HEK293 (cell line): ENCODE data around the gene DDIAS.
A peak's percentile ranks its signal among the peaks of the same experiment; 100 is the strongest.

Experiments used
- CTCF ChIA-PET: fragments of 350-600 bp; formaldehyde crosslinking; extraction: SDS; loops from one replicate; lab custom pipeline; 2021; ENCODE audit warnings: antibody characterized with exemption; lab: Yijun Ruan, JAX
- POLR2A ChIA-PET: fragments of 300-600 bp; formaldehyde crosslinking; extraction: SDS; loops from one replicate; lab custom pipeline; 2020; ENCODE audit warnings: antibody characterized with exemption, inconsistent platforms; lab: Yijun Ruan, JAX
- H3K27ac ChIP-seq: fragments of 200-500 bp; sonication (Bioruptor generic); 2 replicates; pipeline ENCODE4 v1.5.1; 2014; ENCODE audit warnings: low read depth, low read length, control low read depth, inconsistent platforms; ENCODE audit errors: extremely low read depth
- H3K36me3 ChIP-seq, 2 experiments: fragments of 200-500 bp in 1 of 2; sonication (Bioruptor generic) in 1 of 2; 1 replicate in 1 of 2; 2 replicates in 1 of 2; pipeline ENCODE4 v1.5.1; 2014 to 2017; ENCODE audit warnings: inconsistent platforms in 2 of 2, low read length in 2 of 2; ENCODE audit not compliant: control insufficient read depth in 2 of 2, insufficient read depth in 1 of 2
- H3K4me1 ChIP-seq: fragments of 200-500 bp; sonication (Bioruptor generic); 2 replicates; pipeline ENCODE4 v1.5.1; 2014; ENCODE audit warnings: mild to moderate bottlenecking, low read length, inconsistent platforms; ENCODE audit not compliant: control insufficient read depth, insufficient read depth
- H3K4me3 ChIP-seq: 2 replicates; pipeline ENCODE4 v1.5.1; 2011; ENCODE audit warnings: low read depth, mild to moderate bottlenecking, control low read depth, low read length, moderate library complexity
- H3K9me3 ChIP-seq: fragments of 200-500 bp; sonication (Bioruptor generic); 2 replicates; pipeline ENCODE4 v1.5.1; 2014; ENCODE audit warnings: low read depth, low read length, inconsistent platforms; ENCODE audit not compliant: control insufficient read depth, insufficient read depth
- BCL11A ChIP-seq: fragments of 450-650 bp; formaldehyde crosslinking; IDR thresholded peaks from 2 replicates; pipeline ENCODE4 v1.5.1; 2016; ENCODE audit warnings: low read depth, missing biosample characterization, missing genetic modification characterization
- FEZF1 ChIP-seq: fragments of 450-650 bp; formaldehyde crosslinking; IDR thresholded peaks from 2 replicates; pipeline ENCODE4 v1.5.1; 2016; ENCODE audit warnings: missing biosample characterization, missing genetic modification characterization
- GLI4 ChIP-seq: fragments of 450-650 bp; formaldehyde crosslinking; IDR thresholded peaks from 2 replicates; pipeline ENCODE4 v1.5.1; 2016; ENCODE audit warnings: missing biosample characterization, missing genetic modification characterization
- GLIS1 ChIP-seq: fragments of 450-650 bp; formaldehyde crosslinking; IDR thresholded peaks from 2 replicates; pipeline ENCODE4 v1.5.1; 2016; ENCODE audit warnings: missing biosample characterization, missing genetic modification characterization
- HOXC10 ChIP-seq: sonication (generic); formaldehyde crosslinking; IDR thresholded peaks from 2 replicates; pipeline ENCODE4 v1.8.1; 2023; ENCODE audit warnings: mild to moderate bottlenecking, missing genetic modification reagents
- REPIN1 ChIP-seq: fragments of 450-650 bp; formaldehyde crosslinking; IDR thresholded peaks from 2 replicates; pipeline ENCODE4 v1.5.1; 2017; ENCODE audit warnings: missing biosample characterization, missing genetic modification characterization, low read depth
- SP3 ChIP-seq: fragments of 450-650 bp; formaldehyde crosslinking; IDR thresholded peaks from 2 replicates; pipeline ENCODE4 v1.5.1; 2016; ENCODE audit warnings: missing biosample characterization, missing genetic modification characterization
- ZNF114 ChIP-seq: fragments of 450-650 bp; formaldehyde crosslinking; IDR thresholded peaks from 2 replicates; pipeline ENCODE4 v1.5.0; 2017; ENCODE audit warnings: missing biosample characterization, missing genetic modification characterization
- ZNF121 ChIP-seq: fragments of 450-650 bp; formaldehyde crosslinking; IDR thresholded peaks from 2 replicates; pipeline ENCODE4 v1.5.1; 2016; ENCODE audit warnings: missing biosample characterization, missing genetic modification characterization
- ZNF138 ChIP-seq: fragments of 450-650 bp; formaldehyde crosslinking; IDR thresholded peaks from 2 replicates; pipeline ENCODE4 v1.5.1; 2016; ENCODE audit warnings: missing biosample characterization, missing genetic modification characterization, borderline replicate concordance
- ZNF16 ChIP-seq: fragments of 450-650 bp; formaldehyde crosslinking; IDR thresholded peaks from 2 replicates; pipeline ENCODE4 v1.5.1; 2016; ENCODE audit warnings: low read depth, missing biosample characterization, missing genetic modification characterization
- ZNF324 ChIP-seq: fragments of 450-650 bp; formaldehyde crosslinking; IDR thresholded peaks from 2 replicates; pipeline ENCODE4 v1.5.1; 2016; ENCODE audit warnings: missing biosample characterization, missing genetic modification characterization
- ZNF341 ChIP-seq: fragments of 450-650 bp; formaldehyde crosslinking; IDR thresholded peaks from 2 replicates; pipeline ENCODE4; 2016; ENCODE audit warnings: low read depth, missing biosample characterization, missing genetic modification characterization
- ZNF366 ChIP-seq: fragments of 450-650 bp; formaldehyde crosslinking; conservative IDR thresholded peaks from 2 replicates; pipeline ENCODE4 v1.5.1; 2016; ENCODE audit warnings: missing biosample characterization, missing genetic modification characterization
- ZNF394 ChIP-seq: fragments of 450-650 bp; formaldehyde crosslinking; IDR thresholded peaks from 2 replicates; pipeline ENCODE4 v1.5.1; 2016; ENCODE audit warnings: missing biosample characterization, missing genetic modification characterization, mild to moderate bottlenecking, moderate library complexity, borderline replicate concordance
- ZNF529 ChIP-seq: fragments of 450-650 bp; formaldehyde crosslinking; IDR thresholded peaks from 2 replicates; pipeline ENCODE4 v1.5.1; 2017; ENCODE audit warnings: missing genetic modification characterization, missing biosample characterization; ENCODE audit not compliant: insufficient replicate concordance
- ZNF549 ChIP-seq: fragments of 450-650 bp; IDR thresholded peaks from 2 replicates; pipeline ENCODE4 v1.5.1; 2018; ENCODE audit warnings: missing biosample characterization, missing genetic modification characterization, mild to moderate bottlenecking, inconsistent platforms, moderate library complexity
- ZNF596 ChIP-seq: fragments of 450-650 bp; IDR thresholded peaks from 2 replicates; pipeline ENCODE4 v1.5.0; 2018; ENCODE audit warnings: missing biosample characterization, mild to moderate bottlenecking, missing genetic modification characterization, moderate library complexity
- ZNF623 ChIP-seq: fragments of 450-650 bp; formaldehyde crosslinking; IDR thresholded peaks from 2 replicates; pipeline ENCODE4 v1.5.1; 2016; ENCODE audit warnings: missing biosample characterization, missing genetic modification characterization
- ZNF626 ChIP-seq: fragments of 450-650 bp; sonication (Bioruptor Pico); formaldehyde crosslinking; IDR thresholded peaks from 2 replicates; pipeline ENCODE4 v1.5.1; 2018; ENCODE audit warnings: missing biosample characterization, missing genetic modification characterization, inconsistent platforms
- ZNF830 ChIP-seq: fragments of 450-650 bp; IDR thresholded peaks from 2 replicates; pipeline ENCODE4 v1.5.0; 2018; ENCODE audit warnings: missing biosample characterization, missing genetic modification characterization, low read depth, mild to moderate bottlenecking, moderate library complexity
- ZSCAN30 ChIP-seq: fragments of 450-650 bp; IDR thresholded peaks from 2 replicates; pipeline ENCODE4 v1.5.1; 2018; ENCODE audit warnings: missing biosample characterization, mild to moderate bottlenecking, missing genetic modification characterization, moderate library complexity
- ZXDB ChIP-seq: fragments of 450-650 bp; formaldehyde crosslinking; IDR thresholded peaks from 2 replicates; pipeline ENCODE4 v1.5.1; 2016; ENCODE audit warnings: missing biosample characterization, missing genetic modification characterization
- TF ChIP-seq, protein P1 (sequence below): fragments of 450-650 bp; formaldehyde crosslinking; IDR thresholded peaks from 2 replicates; pipeline ENCODE4 v1.5.0; 2017; ENCODE audit warnings: missing biosample characterization, missing genetic modification characterization, borderline replicate concordance
- TF ChIP-seq, protein P2 (sequence below): fragments of 450-650 bp; formaldehyde crosslinking; IDR thresholded peaks from 2 replicates; pipeline ENCODE4 v1.5.1; 2016; ENCODE audit warnings: missing biosample characterization, missing genetic modification characterization
- TF ChIP-seq, protein P3 (sequence below): fragments of 450-650 bp; formaldehyde crosslinking; IDR thresholded peaks from 2 replicates; pipeline ENCODE4 v1.5.1; 2016; ENCODE audit warnings: missing biosample characterization, missing genetic modification characterization

Gene DDIAS

DNA sequence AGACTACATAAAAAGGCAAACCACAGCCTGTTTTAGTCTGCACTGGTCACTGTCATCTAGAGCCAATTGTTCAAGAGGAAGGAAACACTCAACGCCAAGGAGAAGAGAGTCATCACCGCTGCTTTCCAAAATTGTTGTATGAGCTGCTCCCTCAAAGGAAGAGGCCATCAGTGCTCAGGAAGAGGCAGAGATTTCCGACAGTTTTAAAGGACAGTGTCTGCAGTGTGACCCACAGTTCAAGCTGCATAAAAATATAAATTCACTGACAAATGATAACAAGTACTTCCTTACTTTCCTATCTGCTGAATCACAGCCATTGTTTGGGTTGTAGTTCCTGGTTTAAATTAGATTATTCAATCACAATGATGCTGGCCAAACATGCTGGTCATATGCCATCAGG is 17.7 kb upstream of the DDIAS start:
- CTCF ChIA-PET, result no interaction called here
- TF ChIP-seq ZNF16 (tag by site-specific recombination) (no peak), ZNF830 (tag by site-specific recombination) (no peak), HOXC10 (CRISPR knock-in tag) (no peak), ZSCAN30 (tag by site-specific recombination) (no peak), ZNF121 (tag by site-specific recombination) (no peak)
- TF ChIP-seq, protein P1, sequence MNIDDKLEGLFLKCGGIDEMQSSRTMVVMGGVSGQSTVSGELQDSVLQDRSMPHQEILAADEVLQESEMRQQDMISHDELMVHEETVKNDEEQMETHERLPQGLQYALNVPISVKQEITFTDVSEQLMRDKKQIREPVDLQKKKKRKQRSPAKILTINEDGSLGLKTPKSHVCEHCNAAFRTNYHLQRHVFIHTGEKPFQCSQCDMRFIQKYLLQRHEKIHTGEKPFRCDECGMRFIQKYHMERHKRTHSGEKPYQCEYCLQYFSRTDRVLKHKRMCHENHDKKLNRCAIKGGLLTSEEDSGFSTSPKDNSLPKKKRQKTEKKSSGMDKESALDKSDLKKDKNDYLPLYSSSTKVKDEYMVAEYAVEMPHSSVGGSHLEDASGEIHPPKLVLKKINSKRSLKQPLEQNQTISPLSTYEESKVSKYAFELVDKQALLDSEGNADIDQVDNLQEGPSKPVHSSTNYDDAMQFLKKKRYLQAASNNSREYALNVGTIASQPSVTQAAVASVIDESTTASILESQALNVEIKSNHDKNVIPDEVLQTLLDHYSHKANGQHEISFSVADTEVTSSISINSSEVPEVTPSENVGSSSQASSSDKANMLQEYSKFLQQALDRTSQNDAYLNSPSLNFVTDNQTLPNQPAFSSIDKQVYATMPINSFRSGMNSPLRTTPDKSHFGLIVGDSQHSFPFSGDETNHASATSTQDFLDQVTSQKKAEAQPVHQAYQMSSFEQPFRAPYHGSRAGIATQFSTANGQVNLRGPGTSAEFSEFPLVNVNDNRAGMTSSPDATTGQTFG (tag by site-specific recombination), result no peak
- TF ChIP-seq, protein P2, sequence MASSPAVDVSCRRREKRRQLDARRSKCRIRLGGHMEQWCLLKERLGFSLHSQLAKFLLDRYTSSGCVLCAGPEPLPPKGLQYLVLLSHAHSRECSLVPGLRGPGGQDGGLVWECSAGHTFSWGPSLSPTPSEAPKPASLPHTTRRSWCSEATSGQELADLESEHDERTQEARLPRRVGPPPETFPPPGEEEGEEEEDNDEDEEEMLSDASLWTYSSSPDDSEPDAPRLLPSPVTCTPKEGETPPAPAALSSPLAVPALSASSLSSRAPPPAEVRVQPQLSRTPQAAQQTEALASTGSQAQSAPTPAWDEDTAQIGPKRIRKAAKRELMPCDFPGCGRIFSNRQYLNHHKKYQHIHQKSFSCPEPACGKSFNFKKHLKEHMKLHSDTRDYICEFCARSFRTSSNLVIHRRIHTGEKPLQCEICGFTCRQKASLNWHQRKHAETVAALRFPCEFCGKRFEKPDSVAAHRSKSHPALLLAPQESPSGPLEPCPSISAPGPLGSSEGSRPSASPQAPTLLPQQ, result no peak

DNA sequence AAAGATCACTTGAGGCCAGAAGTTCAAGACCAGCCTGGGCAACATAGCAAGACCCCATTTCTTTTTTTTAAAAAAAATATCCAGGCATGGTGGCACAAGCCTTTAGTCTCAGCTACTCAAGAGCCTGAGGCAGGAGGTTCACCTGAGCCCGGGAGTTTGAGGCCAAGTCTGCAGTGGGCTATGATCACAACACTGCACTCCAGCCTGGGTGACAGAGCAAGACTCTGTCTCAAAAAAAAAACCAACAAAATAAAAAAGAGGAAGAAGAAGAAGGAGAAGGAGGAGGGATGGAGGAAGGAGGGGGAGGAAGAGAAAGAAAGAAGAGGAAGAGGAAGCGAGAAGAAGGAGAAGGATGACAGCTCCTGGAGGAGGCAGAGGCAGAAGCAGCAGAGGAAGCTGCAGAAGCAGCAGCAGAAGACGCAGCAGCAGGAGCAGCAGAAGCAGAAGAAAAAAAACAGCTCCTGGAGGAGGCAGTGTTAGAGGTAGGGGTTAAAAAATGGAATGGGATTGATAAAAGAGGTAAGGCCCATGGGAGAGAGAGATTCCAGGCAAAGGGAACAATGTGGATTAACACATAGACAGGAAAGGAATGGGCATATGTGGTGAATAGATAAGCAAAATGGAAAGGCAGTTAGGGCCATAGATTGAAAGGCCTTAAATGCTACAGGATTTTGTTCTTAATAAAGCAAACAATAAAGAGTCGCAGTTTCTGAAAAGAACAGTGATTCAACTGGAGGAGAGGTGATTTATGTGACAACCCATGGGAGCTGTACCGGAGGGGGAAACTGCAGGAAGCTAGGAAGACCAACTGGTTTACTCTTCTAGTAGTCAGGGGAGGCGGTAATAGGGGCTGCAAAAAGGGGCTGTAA is 12.2 kb upstream of the DDIAS start:
- Histone ChIP-seq H3K4me3 (no peak overlapping the region), H3K36me3 (no peaks in the 10 kb centered on the region), H3K4me1 (no peaks in the 10 kb centered on the region), H3K27ac (no peak overlapping the region), H3K9me3 (no peaks in the 10 kb centered on the region)
- no peak for TF ChIP-seq BCL11A (tag by site-specific recombination)
- peak; percentile 29 for TF ChIP-seq FEZF1 (tag by site-specific recombination)
- TF ChIP-seq SP3 (tag by site-specific recombination), result no peak
- no peak for TF ChIP-seq ZNF138 (tag by site-specific recombination)
- CTCF ChIA-PET, result interaction anchor here (0.6 to 1.0 kb wide), 3 partner anchors 23 to 75 kb away, joined by 3 to 9 read pairs (median 6); no protein-coding TSS in a partner anchor
- POLR2A ChIA-PET, result interaction anchor here (0.9 to 1.4 kb wide), 2 partner anchors 11 to 12 kb away, joined by 3 read pairs; partner anchors contain the start of genes DDIAS and PRCP

More for the DNA sequence above, 17.7 kb upstream of the DDIAS start:
- POLR2A ChIA-PET, result no interaction called here
- Histone ChIP-seq H3K36me3 (no peaks in the 10 kb centered on the region), H3K4me3 (no peak overlapping the region), H3K27ac (no peak overlapping the region), H3K4me1 (no peaks in the 10 kb centered on the region), H3K9me3 (no peaks in the 10 kb centered on the region)

DNA sequence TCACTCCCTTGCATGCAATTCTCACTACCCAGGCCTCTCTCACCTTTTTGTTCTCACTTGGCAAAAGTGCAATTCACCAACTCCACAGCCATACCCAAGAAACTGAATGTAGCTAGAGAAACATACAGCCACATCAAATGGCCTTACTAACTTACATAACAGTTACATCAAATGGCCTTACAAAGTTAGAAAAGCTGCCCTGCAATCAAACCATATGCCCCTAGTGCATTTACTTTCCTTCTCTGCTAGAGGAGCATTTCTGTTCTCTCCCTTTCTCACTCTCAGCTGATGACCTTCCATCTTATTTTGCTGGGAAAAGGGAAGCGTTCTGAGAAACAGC is 11.6 kb upstream of the DDIAS start:
- Histone ChIP-seq H3K9me3 (no peaks in the 10 kb centered on the region), H3K36me3 (no peaks in the 10 kb centered on the region), H3K27ac (no peak overlapping the region), H3K4me1 (no peaks in the 10 kb centered on the region), H3K4me3 (no peak overlapping the region)
- POLR2A ChIA-PET, result interaction anchor here (0.9 to 1.4 kb wide), 2 partner anchors 10 to 11 kb away, joined by 3 read pairs; partner anchors contain the start of genes DDIAS and PRCP
- TF ChIP-seq, protein P3, sequence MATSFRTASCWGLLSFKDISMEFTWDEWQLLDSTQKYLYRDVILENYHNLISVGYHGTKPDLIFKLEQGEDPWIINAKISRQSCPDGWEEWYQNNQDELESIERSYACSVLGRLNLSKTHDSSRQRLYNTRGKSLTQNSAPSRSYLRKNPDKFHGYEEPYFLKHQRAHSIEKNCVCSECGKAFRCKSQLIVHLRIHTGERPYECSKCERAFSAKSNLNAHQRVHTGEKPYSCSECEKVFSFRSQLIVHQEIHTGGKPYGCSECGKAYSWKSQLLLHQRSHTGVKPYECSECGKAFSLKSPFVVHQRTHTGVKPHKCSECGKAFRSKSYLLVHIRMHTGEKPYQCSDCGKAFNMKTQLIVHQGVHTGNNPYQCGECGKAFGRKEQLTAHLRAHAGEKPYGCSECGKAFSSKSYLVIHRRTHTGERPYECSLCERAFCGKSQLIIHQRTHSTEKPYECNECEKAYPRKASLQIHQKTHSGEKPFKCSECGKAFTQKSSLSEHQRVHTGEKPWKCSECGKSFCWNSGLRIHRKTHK (tag by site-specific recombination), result no peak
- TF ChIP-seq ZNF121 (tag by site-specific recombination) (no peak), ZNF596 (no peak), ZNF529 (tag by site-specific recombination) (no peak), ZXDB (tag by site-specific recombination) (no peak), ZNF341 (no peak), ZNF626 (tag by site-specific recombination) (no peak), GLI4 (no peak), ZNF324 (tag by site-specific recombination) (no peak), ZNF394 (no peak), ZNF549 (tag by site-specific recombination) (no peak), GLIS1 (no peak), ZNF114 (tag by site-specific recombination) (no peak), ZNF366 (tag by site-specific recombination) (no peak), ZNF623 (no peak), REPIN1 (tag by site-specific recombination) (no peak), SP3 (tag by site-specific recombination) (no peak)
- CTCF ChIA-PET, result interaction anchor here (0.6 to 1.0 kb wide), 2 partner anchors 23 to 395 kb away, joined by 3 to 6 read pairs; no protein-coding TSS in a partner anchor
